Activated effector memory CD4-positive, alpha-beta T cell treated with Interleukin-2 at 50 U/mL for 16 hours (primary cell): Measurements from ENCODE around the gene ENPEP.

Source experiments
- DNase-seq: peaks from one replicate; pipeline ENCODE4 v3.0.0-alpha.2; 2020

The ENPEP gene

DNA sequence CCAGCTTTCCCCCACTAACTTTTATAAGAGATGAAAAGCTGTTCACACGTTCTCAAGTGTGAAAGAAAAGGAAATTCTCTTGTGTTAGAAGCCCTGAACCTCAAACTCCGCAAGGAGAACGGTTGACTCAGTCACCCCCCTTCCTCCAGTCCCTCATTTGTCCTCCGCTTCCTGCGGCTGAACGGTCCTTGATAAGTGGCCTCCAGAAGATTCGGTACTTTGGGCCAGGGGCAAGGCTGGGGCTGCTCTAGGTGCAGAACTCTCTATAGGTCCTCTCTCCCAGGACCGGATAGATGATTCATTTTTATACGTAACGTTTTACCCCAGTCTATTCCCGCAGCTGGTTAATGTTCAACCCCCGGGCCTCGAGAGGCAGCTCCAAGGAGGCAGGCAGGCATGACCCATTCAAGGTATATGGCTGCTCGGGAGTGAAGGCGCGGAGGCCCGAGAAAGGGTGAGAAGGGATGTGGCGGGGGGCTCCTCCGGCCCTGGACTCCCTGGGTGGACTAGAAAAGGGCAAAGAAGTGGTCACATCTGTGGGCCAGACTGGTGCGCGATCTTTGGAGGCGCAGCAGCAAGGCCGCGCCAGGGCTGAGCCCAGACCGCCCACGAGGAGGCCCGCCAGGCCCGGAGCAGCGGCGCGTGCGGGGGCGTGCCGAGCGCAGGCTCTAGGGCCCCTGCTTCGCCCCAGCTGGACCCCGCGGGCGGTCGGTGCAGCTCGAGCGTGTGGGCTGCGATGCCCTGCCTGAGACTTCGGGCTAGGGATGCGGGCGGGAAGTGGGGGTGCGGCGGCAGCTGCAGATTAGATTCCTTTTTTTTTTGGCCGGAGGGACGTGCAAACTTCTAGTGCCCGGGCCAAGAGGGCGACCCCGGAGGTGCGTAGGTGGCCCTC lies 135.2 kb downstream of the ENPEP start:
- DNase-seq, result no peak

DNA sequence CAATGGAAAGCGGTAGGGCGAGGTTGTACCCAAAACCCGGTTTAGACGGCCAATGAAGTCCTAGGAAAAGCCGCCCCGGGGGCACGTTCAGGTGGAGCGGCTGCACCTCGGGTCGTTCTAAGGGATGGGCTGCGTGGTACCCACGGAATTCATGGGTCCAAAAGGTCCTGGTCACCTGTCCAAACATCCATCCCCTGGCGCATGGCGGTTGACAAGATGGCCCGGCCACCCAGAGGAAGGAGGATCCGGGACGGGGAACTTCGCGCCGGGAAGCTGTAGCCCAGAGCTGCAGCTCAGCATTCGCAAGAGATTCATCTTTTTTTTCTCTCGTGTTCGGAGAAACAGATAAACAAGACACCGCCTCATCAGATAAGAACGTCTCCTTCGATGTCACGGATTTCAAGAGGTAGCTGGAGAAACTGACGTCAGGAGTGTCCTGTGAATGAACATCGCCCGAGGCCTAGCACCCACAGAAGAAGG lies 136.1 kb downstream of the ENPEP start:
- no peak for DNase-seq

DNA sequence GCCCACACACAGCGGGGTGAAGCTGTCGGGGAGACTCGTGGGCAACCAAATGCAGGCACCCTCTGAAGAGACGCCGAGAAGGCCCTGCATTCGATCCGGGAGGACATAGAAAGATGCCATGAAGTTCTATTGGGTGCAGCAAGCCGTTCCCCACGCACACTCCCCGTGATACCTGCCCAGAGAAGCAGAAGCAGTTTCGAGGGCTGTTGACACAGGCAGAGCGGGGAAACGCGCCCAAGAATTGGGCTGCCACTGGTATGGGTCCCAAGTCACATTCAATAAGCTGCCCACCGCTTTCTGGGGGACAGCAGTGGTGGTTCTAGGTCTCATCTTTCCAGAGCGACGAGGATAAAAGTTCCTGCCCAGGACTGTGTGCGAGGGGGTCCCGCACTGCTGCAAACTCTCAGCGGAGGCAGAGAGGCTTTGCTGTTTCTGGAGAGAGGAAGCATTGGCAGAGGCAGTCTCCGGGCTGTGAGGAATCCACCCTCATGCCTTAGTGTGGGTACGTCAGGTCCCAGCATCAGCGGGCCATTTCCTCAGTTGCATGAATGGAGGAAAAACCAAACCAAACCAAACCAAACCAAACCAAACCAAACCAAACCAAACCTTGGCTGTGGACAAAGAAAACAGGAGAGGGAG lies 136.8 kb downstream of the ENPEP start:
- no peak for DNase-seq

DNA sequence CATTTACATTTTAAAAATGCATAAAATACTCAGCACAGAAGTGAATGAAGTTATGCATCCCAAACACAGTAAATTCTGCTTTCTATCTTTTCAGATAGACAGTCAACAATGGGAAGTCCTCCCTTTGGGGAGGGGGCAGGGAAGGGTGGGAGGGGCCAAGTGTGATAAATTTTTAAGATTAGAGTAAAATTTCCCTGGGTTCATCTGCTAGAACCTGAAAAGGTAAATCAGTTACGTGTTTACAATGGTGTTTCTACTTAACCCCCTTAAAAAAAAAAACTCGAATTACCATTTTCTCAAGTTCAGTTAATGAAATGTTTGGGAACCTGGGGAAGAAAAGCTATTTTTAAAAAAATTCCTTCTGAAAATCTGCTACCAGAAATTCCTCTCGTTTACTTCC lies 137.8 kb downstream of the ENPEP start:
- no peak for DNase-seq

DNA sequence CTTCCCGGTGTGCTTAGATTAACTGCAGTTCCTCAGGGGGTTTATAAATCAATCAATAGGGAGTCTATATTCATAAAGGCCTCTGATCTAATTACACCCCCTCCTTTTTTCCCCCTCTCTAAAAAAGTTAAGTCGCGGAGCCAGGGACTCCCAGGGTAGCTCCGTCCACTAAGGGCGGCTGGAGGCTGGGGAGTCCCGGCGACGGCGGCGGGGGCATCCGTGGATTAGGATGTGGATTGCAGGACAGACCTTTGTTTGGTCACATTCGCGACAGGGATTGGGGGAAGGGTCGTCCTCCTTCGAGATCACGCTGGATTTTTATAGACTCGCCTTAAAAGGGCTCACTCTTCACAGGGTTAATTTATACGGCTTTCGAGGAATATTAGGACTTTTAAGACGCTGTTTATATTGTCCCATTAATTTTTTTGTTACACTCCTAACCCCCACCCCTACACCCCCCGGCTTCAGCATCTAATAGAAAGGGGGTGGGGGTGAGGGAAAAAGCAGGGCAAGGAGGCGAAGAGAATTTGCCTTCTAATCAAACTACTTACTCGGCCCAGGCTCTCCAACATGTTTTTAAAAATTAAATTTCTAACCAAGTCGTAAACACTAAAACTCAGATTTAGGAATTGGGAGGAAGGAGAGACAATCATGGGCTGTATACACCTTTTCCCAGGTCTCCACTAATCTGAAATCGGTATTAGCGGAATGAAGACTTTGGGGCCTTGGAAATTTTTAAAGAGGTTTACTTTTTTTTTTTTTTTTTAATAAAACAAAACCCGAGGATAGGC lies 138.4 kb downstream of the ENPEP start:
- no peak for DNase-seq
